ENCODE data around the gene UBE2K. TPM values are rescaled to one million over a fixed set of nuclear protein-coding genes. Genes with fewer than 3 reads are reported as not detected.
"Not testable (repeated sequence)": the region's sequence is repeated elsewhere in the genome, so short reads cannot be mapped to it uniquely, and the experiment has no call there.

UBE2K gene
- total RNA-seq, 4 donors from 2014 or later = 19.0 to 28.0 (median 24.5) TPM

- Histone ChIP-seq H3K36me3 (peaks cover 0 to 5% (median 0%) of the 10 kb centered on the region in 3 donors), H3K4me3 (no peak overlapping the region), H3K27me3 (no peaks in the 10 kb centered on the region), H3K4me1 (peaks cover 0 to 15% (median 4%) of the 10 kb centered on the region in 4 donors), H3K27ac (no peak overlapping the region), H3K9me3 (no peaks in the 10 kb centered on the region)
- no peak for DNase-seq (ENCODE audit: low spot score in 2 of 2)
- WGBS, 2 donors = 90 to 92% methylated on average over 2 of the region's 2 CpGs
- no peak for TF ChIP-seq POLR2A (IDR thresholded peaks at IDR 0.05)
- no peak for TF ChIP-seq CTCF (IDR thresholded peaks at IDR 0.05)
- TF ChIP-seq EP300 (IDR thresholded peaks at IDR 0.05) = no peak
These were observed 34.0 kb downstream of the UBE2K start for GRCh38 chr4:39731908-39732307.

GRCh38 chr4:39732728-39733127 is 34.8 kb downstream of the UBE2K start:
- no peaks in the 10 kb centered on the region for H3K9me3 ChIP-seq
- no peak overlapping the region for H3K27ac ChIP-seq
- DNase-seq (ENCODE audit: low spot score in 2 of 2) = no peak
- H3K36me3 ChIP-seq = peaks cover 0 to 5% (median 0%) of the 10 kb centered on the region in 3 donors
- WGBS, 2 donors = 83 to 86% methylated on average over 3 of the region's 3 CpGs
- H3K27me3 ChIP-seq = no peaks in the 10 kb centered on the region
- no peak for TF ChIP-seq EP300 (IDR thresholded peaks at IDR 0.05)
- TF ChIP-seq CTCF (IDR thresholded peaks at IDR 0.05) = no peak
- no peak for TF ChIP-seq POLR2A (IDR thresholded peaks at IDR 0.05)
- H3K4me3 ChIP-seq = no peak overlapping the region
- H3K4me1 ChIP-seq = peaks cover 0 to 15% (median 4%) of the 10 kb centered on the region in 4 donors

GRCh38 chr4:39739591-39739990 is 41.7 kb downstream of the UBE2K start:
- H3K27ac ChIP-seq; H3K27me3 ChIP-seq; H3K9me3 ChIP-seq; H3K4me3 ChIP-seq; DNase-seq (ENCODE audit: low spot score in 2 of 2); H3K4me1 ChIP-seq: not testable (repeated sequence)
- WGBS, 2 donors = 95 to 98% methylated on average over 10 of the region's 10 CpGs
- H3K36me3 ChIP-seq = peaks cover 0 to 23% (median 0%) of the 10 kb centered on the region in 3 donors

GRCh38 chr4:39741401-39741800 is 43.5 kb downstream of the UBE2K start:
- Histone ChIP-seq H3K4me1 (no peaks in the 10 kb centered on the region), H3K27me3 (no peaks in the 10 kb centered on the region), H3K9me3 (no peaks in the 10 kb centered on the region), H3K4me3 (no peak overlapping the region), H3K27ac (no peak overlapping the region), H3K36me3 (peaks cover 0 to 24% (median 0%) of the 10 kb centered on the region in 3 donors)
- 90 to 91% methylated on average over 2 of the region's 2 CpGs for WGBS, 2 donors
- no peak for DNase-seq (ENCODE audit: low spot score in 2 of 2)
- TF ChIP-seq EP300 (IDR thresholded peaks at IDR 0.05) (no peak), CTCF (IDR thresholded peaks at IDR 0.05) (no peak), POLR2A (IDR thresholded peaks at IDR 0.05) (no peak)

GRCh38 chr4:39745920-39746319 is 48.0 kb downstream of the UBE2K start:
- Histone ChIP-seq H3K27ac (no peak overlapping the region), H3K36me3 (peaks cover 0 to 45% (median 0%) of the 10 kb centered on the region in 3 donors), H3K27me3 (no peaks in the 10 kb centered on the region), H3K4me1 (no peaks in the 10 kb centered on the region), H3K9me3 (no peaks in the 10 kb centered on the region), H3K4me3 (no peak overlapping the region)
- 41 to 54% methylated on average over 1 of the region's 1 CpG for WGBS, 2 donors
- TF ChIP-seq CTCF (IDR thresholded peaks at IDR 0.05) (no peak), EP300 (IDR thresholded peaks at IDR 0.05) (no peak), POLR2A (IDR thresholded peaks at IDR 0.05) (no peak)
- DNase-seq (ENCODE audit: low spot score in 2 of 2) = no peak

GRCh38 chr4:39750216-39750615 is 52.3 kb downstream of the UBE2K start:
- DNase-seq (ENCODE audit: low spot score in 2 of 2) = no peak
- TF ChIP-seq CTCF (IDR thresholded peaks at IDR 0.05) = no peak
- no peak for TF ChIP-seq EP300 (IDR thresholded peaks at IDR 0.05)
- no peak for TF ChIP-seq POLR2A (IDR thresholded peaks at IDR 0.05)

More at GRCh38 chr4:39750216-39750615, 52.3 kb downstream of the UBE2K start:
- Histone ChIP-seq H3K27ac (no peak overlapping the region), H3K27me3 (no peaks in the 10 kb centered on the region), H3K9me3 (no peaks in the 10 kb centered on the region), H3K4me1 (no peaks in the 10 kb centered on the region), H3K36me3 (peaks cover 0 to 54% (median 0%) of the 10 kb centered on the region in 3 donors), H3K4me3 (no peak overlapping the region)
- WGBS, 2 donors = 73 to 75% methylated on average over 3 of the region's 3 CpGs
